ENCODE data around the gene NCL. TPM values are rescaled to one million over a fixed set of nuclear protein-coding genes. Genes with fewer than 3 reads are reported as not detected.

The NCL gene
- total RNA-seq, 1 donor from 2014 or later = 348 TPM

- Histone ChIP-seq H3K9me3 (no peaks in the 10 kb centered on the region), H3K4me3 (no peak overlapping the region), H3K27ac (no peak overlapping the region), H3K4me1 (peaks cover 1% of the 10 kb centered on the region), H3K27me3 (no peaks in the 10 kb centered on the region), H3K36me3 (no peaks in the 10 kb centered on the region)
- TF ChIP-seq POLR2A (IDR thresholded peaks at IDR 0.05) (no peak), POLR2AphosphoS5 (IDR thresholded peaks at IDR 0.05; ENCODE audit: insufficient read depth in 1 of 2, low read depth in 1 of 2) (no peak), CTCF (IDR thresholded peaks at IDR 0.05) (no peak)
- intact Hi-C loops (cut with DNase I) = no loop called here
- no peak for DNase-seq (ENCODE audit: extremely low spot score in 2 of 2)
Measured at GRCh38 chr2:231488331-231488730, 24.0 kb upstream of the NCL start.

- Histone ChIP-seq H3K27ac (no peak overlapping the region), H3K4me3 (no peak overlapping the region), H3K27me3 (no peaks in the 10 kb centered on the region), H3K36me3 (no peaks in the 10 kb centered on the region), H3K9me3 (no peaks in the 10 kb centered on the region), H3K4me1 (peaks cover 7% of the 10 kb centered on the region)
- intact Hi-C loops (cut with DNase I) = no loop called here
- DNase-seq (ENCODE audit: extremely low spot score in 2 of 2) = no peak
- TF ChIP-seq CTCF (IDR thresholded peaks at IDR 0.05) (no peak), POLR2A (IDR thresholded peaks at IDR 0.05) (no peak), POLR2AphosphoS5 (IDR thresholded peaks at IDR 0.05; ENCODE audit: insufficient read depth in 1 of 2, low read depth in 1 of 2) (no peak)
Measured at GRCh38 chr2:231486851-231487596, 22.7 kb upstream of the NCL start.

GRCh38 chr2:231483398-231484329, 19.4 kb upstream of the NCL start:
- H3K36me3 ChIP-seq = no peaks in the 10 kb centered on the region
- H3K27me3 ChIP-seq = no peaks in the 10 kb centered on the region
- no peak for DNase-seq (ENCODE audit: extremely low spot score in 2 of 2)
- intact Hi-C loops (cut with DNase I) = no loop called here
- peak overlapping the region; percentile 76 for H3K27ac ChIP-seq
- TF ChIP-seq POLR2A (IDR thresholded peaks at IDR 0.05) (no peak), POLR2AphosphoS5 (IDR thresholded peaks at IDR 0.05; ENCODE audit: insufficient read depth in 1 of 2, low read depth in 1 of 2) (no peak), CTCF (IDR thresholded peaks at IDR 0.05) (no peak)
- H3K9me3 ChIP-seq = no peaks in the 10 kb centered on the region
- H3K4me3 ChIP-seq = peak overlapping the region; percentile 39 to 49
- peaks cover 7% of the 10 kb centered on the region for H3K4me1 ChIP-seq

- H3K27ac ChIP-seq = peak overlapping the region; percentile 76
- H3K36me3 ChIP-seq = no peaks in the 10 kb centered on the region
- no peaks in the 10 kb centered on the region for H3K9me3 ChIP-seq
- intact Hi-C loops (cut with DNase I) = no loop called here
- peak overlapping the region; percentile 39 to 49 for H3K4me3 ChIP-seq
- no peak for TF ChIP-seq POLR2A (IDR thresholded peaks at IDR 0.05)
- peak; percentile 45 to 82 (median 79) for TF ChIP-seq CTCF (IDR thresholded peaks at IDR 0.05)
- TF ChIP-seq POLR2AphosphoS5 (IDR thresholded peaks at IDR 0.05; ENCODE audit: insufficient read depth in 1 of 2, low read depth in 1 of 2) = peak in 1 of 2 donors; percentile 55
- H3K4me1 ChIP-seq = peaks cover 7% of the 10 kb centered on the region
- H3K27me3 ChIP-seq = no peaks in the 10 kb centered on the region
- no peak for DNase-seq (ENCODE audit: extremely low spot score in 2 of 2)
Measured at GRCh38 chr2:231482806-231483391, 18.6 kb upstream of the NCL start.
